Loucy (cell line): Measurements from ENCODE around the gene DNASE1L3.

ENCODE experiments used
- H2AFZ ChIP-seq: fragments of 200-600 bp; sonication (generic); 2 replicates; pipeline ENCODE4 v1.6.0; 2016; ENCODE audit warnings: antibody characterized with exemption, mild to moderate bottlenecking, low read length, moderate library complexity
- H3F3A ChIP-seq: fragments of 200-600 bp; 2 replicates; pipeline ENCODE4 v1.6.0; 2016; ENCODE audit warnings: antibody characterized with exemption, low read depth, mild to moderate bottlenecking
- H3K27me3 ChIP-seq: fragments of 200-600 bp; sonication (generic); 2 replicates; pipeline ENCODE4 v1.6.1; 2014; ENCODE audit warnings: low read length, mild to moderate bottlenecking; ENCODE audit not compliant: insufficient read depth, poor library complexity, severe bottlenecking
- H3K36me3 ChIP-seq: fragments of 200-600 bp; sonication (generic); 2 replicates; pipeline ENCODE4 v1.6.1; 2016; ENCODE audit warnings: low read length; ENCODE audit not compliant: insufficient read depth
- H3K4me1 ChIP-seq: fragments of 200-600 bp; sonication (generic); 2 replicates; pipeline ENCODE4 v1.5.1; 2014; ENCODE audit warnings: low read length, mild to moderate bottlenecking; ENCODE audit not compliant: insufficient read depth, poor library complexity, severe bottlenecking
- H3K4me2 ChIP-seq: fragments of 200-600 bp; sonication (generic); 2 replicates; pipeline ENCODE4 v1.6.0; 2014; ENCODE audit warnings: antibody characterized with exemption, low read length, low read depth, mild to moderate bottlenecking; ENCODE audit not compliant: poor library complexity, severe bottlenecking
- H3K4me3 ChIP-seq: fragments of 200-600 bp; sonication (generic); 2 replicates; pipeline ENCODE4 v1.5.1; 2014; ENCODE audit warnings: low read length, mild to moderate bottlenecking, mixed read lengths; ENCODE audit not compliant: poor library complexity, severe bottlenecking
- H3K79me2 ChIP-seq: fragments of 200-600 bp; sonication (generic); 2 replicates; pipeline ENCODE4 v1.6.1; 2014; ENCODE audit warnings: low read length; ENCODE audit not compliant: insufficient read depth
- H3K9ac ChIP-seq: fragments of 200-600 bp; sonication (generic); 2 replicates; pipeline ENCODE4 v1.6.0; 2014; ENCODE audit warnings: mild to moderate bottlenecking, low read depth, low read length, moderate library complexity; ENCODE audit not compliant: poor library complexity, severe bottlenecking
- H3K9me2 ChIP-seq: fragments of 200-600 bp; sonication (generic); replicated peaks from 2 replicates; pipeline ENCODE4 v1.6.1; 2016; ENCODE audit warnings: low read depth, low read length, mixed read lengths
- H3K9me3 ChIP-seq: fragments of 200-600 bp; sonication (generic); 2 replicates; pipeline ENCODE4 v1.6.1; 2014; ENCODE audit warnings: mild to moderate bottlenecking, antibody characterized with exemption, low read length, low read depth; ENCODE audit not compliant: insufficient read depth
- H4K20me1 ChIP-seq: fragments of 200-600 bp; sonication (generic); 2 replicates; pipeline ENCODE4 v1.6.0; 2014; ENCODE audit warnings: antibody characterized with exemption, low read length, mild to moderate bottlenecking; ENCODE audit not compliant: insufficient read depth, poor library complexity, severe bottlenecking
- EZH2phosphoT487 ChIP-seq: fragments of 200-600 bp; IDR thresholded peaks from 2 replicates; pipeline ENCODE4 v1.6.1; 2018; ENCODE audit warnings: antibody characterized with exemption, mild to moderate bottlenecking, moderate library complexity, borderline replicate concordance
- TF ChIP-seq, protein P1 (sequence below): fragments of 200-600 bp; sonication (generic); conservative IDR thresholded peaks from 2 replicates; pipeline ENCODE4 v1.5.1; 2014; ENCODE audit warnings: mild to moderate bottlenecking, antibody characterized with exemption, low read length

DNASE1L3 gene

DNA sequence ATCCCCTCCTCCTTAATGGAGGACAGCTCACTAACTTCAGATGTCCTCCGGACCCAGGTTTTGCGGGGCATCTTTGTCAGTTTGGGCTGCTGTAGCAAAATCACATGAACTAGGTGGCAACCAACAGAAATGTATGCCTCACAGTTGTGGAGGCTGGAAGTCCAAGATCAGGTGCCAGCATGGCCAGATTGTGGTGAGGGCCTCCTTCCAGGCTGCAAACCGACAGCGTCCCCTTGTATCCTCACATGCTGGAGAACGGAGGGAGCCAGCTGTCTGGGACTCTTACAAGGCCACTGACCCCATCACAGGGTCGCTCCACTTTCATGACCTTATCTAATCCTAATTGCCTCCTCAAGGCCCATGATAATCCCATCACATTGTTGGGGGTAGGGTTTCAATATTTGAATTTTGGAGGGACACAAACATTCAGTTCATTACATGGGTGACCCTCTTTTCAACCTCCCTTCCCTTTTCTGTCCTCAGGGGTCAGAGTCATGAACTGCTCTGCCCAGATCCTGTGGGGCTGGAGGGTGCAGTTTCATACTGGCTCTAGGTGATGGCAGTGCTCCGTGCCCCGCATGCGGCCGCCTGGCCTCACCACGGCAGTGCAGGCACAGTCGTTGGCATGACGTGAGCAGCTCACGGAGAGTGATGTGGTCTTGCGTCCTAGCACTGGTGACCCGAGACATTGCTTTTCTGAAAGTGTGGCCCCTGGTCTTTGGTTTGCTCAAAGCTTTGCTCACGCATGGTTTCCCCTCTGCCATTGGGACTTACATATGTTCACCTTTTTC lies 58.4 kb downstream of the DNASE1L3 start:
- Histone ChIP-seq H3K79me2 (no peaks in the 10 kb centered on the region), H4K20me1 (no peaks in the 10 kb centered on the region), H2AFZ (no peak overlapping the region), H3K9me2 (no peaks in the 10 kb centered on the region), H3K27me3 (no peaks in the 10 kb centered on the region), H3K4me1 (no peaks in the 10 kb centered on the region), H3K4me3 (no peak overlapping the region), H3F3A (no peaks in the 10 kb centered on the region), H3K9me3 (no peaks in the 10 kb centered on the region), H3K36me3 (peaks cover 41% of the 10 kb centered on the region; the same call in 1 of the 2 replicates), H3K4me2 (no peak overlapping the region), H3K9ac (no peak overlapping the region)
- TF ChIP-seq, protein P1, sequence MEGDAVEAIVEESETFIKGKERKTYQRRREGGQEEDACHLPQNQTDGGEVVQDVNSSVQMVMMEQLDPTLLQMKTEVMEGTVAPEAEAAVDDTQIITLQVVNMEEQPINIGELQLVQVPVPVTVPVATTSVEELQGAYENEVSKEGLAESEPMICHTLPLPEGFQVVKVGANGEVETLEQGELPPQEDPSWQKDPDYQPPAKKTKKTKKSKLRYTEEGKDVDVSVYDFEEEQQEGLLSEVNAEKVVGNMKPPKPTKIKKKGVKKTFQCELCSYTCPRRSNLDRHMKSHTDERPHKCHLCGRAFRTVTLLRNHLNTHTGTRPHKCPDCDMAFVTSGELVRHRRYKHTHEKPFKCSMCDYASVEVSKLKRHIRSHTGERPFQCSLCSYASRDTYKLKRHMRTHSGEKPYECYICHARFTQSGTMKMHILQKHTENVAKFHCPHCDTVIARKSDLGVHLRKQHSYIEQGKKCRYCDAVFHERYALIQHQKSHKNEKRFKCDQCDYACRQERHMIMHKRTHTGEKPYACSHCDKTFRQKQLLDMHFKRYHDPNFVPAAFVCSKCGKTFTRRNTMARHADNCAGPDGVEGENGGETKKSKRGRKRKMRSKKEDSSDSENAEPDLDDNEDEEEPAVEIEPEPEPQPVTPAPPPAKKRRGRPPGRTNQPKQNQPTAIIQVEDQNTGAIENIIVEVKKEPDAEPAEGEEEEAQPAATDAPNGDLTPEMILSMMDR: no peak
- no peak for TF ChIP-seq EZH2phosphoT487

DNA sequence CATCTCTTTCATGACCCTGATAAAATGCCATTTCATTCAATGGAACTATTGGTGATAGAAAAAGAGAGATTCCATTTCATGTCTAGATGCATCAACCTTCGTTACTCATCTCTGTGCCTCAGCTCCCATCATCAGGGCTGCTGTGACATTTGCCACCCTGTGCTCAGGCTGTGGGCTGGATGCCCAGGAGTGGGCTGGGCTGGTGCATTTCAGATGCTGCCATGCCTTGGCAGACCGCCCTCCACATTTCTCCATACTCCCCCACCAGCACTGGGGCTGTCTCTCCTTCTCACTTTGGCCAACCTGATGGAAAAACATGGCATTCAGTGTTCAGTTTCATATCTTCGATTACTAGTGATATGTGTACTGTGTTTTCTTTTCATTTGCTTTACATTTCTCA lies 59.1 kb downstream of the DNASE1L3 start:
- Histone ChIP-seq H3K9ac (no peak overlapping the region), H3K4me3 (no peak overlapping the region), H3K4me2 (no peak overlapping the region), H3K27me3 (no peaks in the 10 kb centered on the region), H3K79me2 (no peaks in the 10 kb centered on the region), H2AFZ (no peak overlapping the region), H3K9me2 (no peaks in the 10 kb centered on the region), H3K36me3 (peaks cover 47% of the 10 kb centered on the region; the same call in 1 of the 2 replicates), H3K4me1 (no peaks in the 10 kb centered on the region), H3F3A (no peaks in the 10 kb centered on the region), H4K20me1 (no peaks in the 10 kb centered on the region), H3K9me3 (no peaks in the 10 kb centered on the region)
- TF ChIP-seq, protein P1: no peak
- TF ChIP-seq EZH2phosphoT487: no peak

DNA sequence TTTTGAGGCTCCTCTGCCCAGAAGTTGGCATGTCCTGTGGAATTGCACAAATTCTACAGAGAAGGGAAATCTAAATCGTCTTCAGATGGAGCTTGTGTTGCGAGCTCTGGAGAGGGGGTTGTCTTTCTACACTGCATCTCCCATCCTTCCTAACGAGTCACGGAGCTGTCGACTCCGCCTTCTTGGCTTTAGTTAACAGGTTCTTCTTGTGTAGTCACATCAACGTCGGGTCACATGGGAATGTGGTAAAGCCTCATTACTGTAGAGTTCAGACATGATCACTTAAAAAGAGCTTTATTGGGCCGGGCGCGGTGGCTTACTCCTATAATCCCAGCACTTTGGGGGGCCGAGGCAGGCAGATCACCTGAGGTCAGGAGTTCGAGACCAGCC lies 60.0 kb downstream of the DNASE1L3 start:
- Histone ChIP-seq H3K4me3 (no peak overlapping the region), H3K9me3 (no peaks in the 10 kb centered on the region), H3F3A (no peaks in the 10 kb centered on the region), H2AFZ (no peak overlapping the region), H3K79me2 (no peaks in the 10 kb centered on the region), H3K36me3 (peaks cover 46% of the 10 kb centered on the region; the same call in 1 of the 2 replicates), H4K20me1 (no peaks in the 10 kb centered on the region), H3K4me1 (no peaks in the 10 kb centered on the region), H3K9ac (no peak overlapping the region), H3K4me2 (no peak overlapping the region), H3K9me2 (no peaks in the 10 kb centered on the region), H3K27me3 (no peaks in the 10 kb centered on the region)
- TF ChIP-seq EZH2phosphoT487: no peak
- TF ChIP-seq, protein P1: no peak
